GM21576 (cell line): ENCODE results near the gene TMCO6.

ENCODE experiments used
- ATAC-seq: cut with Tn5 transposase; IDR thresholded peaks from one replicate; pipeline ENCODE4 v1.9.1; 2021; ENCODE audit warnings: mild to moderate bottlenecking, moderate library complexity; ENCODE audit not compliant: unreplicated experiment

Gene TMCO6

GRCh38 chr5:140672455-140673186, 33.4 kb downstream of the TMCO6 start:
- no peak for ATAC-seq

- ATAC-seq: no peak
Measured at GRCh38 chr5:140673187-140673976, 34.1 kb downstream of the TMCO6 start, which contains the start of gene DND1. Gene DND1 (minus strand): TSS chr5:140673576. CDS start chr5:140673542, 34 bp downstream.

GRCh38 chr5:140674211-140674610, 35.0 kb downstream of the TMCO6 start:
- ATAC-seq: no peak

GRCh38 chr5:140674629-140675028, 35.4 kb downstream of the TMCO6 start:
- no peak for ATAC-seq

- peak; percentile 57 for ATAC-seq
Measured at GRCh38 chr5:140677947-140678346, 38.7 kb downstream of the TMCO6 start.

- no peak for ATAC-seq
Measured at GRCh38 chr5:140678993-140679392, 39.7 kb downstream of the TMCO6 start.

GRCh38 chr5:140690376-140690932, 51.2 kb downstream of the TMCO6 start:
- no peak for ATAC-seq

- peak; percentile 96 for ATAC-seq
Measured at GRCh38 chr5:140690941-140691924, 52.0 kb downstream of the TMCO6 start, which contains the start of the genes HARS1 and HARS2. Gene HARS1 (minus strand): TSS chr5:140691370. CDS start chr5:140691304, 66 bp downstream. Gene HARS2 (plus strand): TSS chr5:140691455. CDS start chr5:140691649, 194 bp downstream.

- no peak for ATAC-seq
Measured at GRCh38 chr5:140694276-140694675, 55.0 kb downstream of the TMCO6 start.
